ENCODE results near the gene FBRS. TPM values are rescaled to one million over a fixed set of nuclear protein-coding genes. Genes with fewer than 3 reads are reported as not detected.

The FBRS gene
- polyA plus RNA-seq, 1 experiment: 5.0 TPM

DNA sequence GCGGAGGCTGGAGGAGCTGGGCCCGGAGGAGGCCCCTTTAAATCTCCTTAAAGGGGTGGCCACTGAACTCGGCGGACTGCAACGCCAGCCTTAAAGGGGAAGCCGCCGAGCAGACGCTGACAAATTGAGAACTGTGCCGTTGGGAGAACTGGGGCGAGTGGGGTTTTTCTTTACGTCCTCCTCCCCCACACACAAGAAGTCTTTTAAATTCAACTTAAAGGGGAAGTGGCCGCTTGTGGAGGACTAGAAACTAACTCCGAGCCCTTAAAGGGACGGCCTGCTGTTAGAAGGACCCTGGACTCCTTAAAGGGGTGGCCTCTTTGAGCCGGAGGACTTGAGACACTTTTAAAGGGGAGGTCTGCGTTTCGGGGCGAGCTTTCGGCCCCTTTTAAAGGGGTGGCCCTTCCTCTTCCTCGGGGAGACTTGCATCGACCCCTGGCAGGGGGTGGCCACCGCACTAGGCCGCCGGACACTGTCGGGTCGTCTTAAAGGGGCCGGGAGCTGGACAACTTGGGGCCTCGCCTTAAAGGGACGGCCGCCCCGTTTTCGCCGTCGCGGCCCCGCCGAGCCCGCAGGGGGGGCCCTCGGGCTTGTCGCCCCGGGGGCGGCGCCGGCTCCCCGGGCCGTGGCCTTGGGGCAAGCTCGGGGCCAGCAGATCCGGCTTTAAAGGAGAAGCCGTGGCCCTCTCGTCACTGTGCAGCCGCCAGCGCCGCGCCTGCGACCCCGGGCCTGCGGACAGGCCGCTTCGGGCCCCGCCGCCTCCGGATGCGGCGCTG is 688 bp downstream of the FBRS start:
- ChIA-PET CTCF (interaction anchor here (0.9 to 1.5 kb wide), 4 partner anchors 35 to 38 kb away, joined by 3 to 6 read pairs (median 4); no protein-coding TSS in a partner anchor), POLR2A (interaction anchor here (0.6 to 1.9 kb wide), 15 partner anchors 9 to 1045 kb away, joined by 3 to 18 read pairs (median 4); partner anchors contain the start of genes CD2BP2 and PRR14)
- DNase-seq (ENCODE audit: low read depth, low spot score): peak; percentile 96
- H3K27me3 ChIP-seq (ENCODE audit: control insufficient read depth, insufficient read depth, low read length): no peaks in the 10 kb centered on the region
- no peak for TF ChIP-seq CTCF (IDR thresholded peaks at IDR 0.05; ENCODE audit: low read depth, low read length)
- peak overlapping the region; percentile 100 for H3K27ac ChIP-seq (ENCODE audit: low read depth, low read length)
- no peaks in the 10 kb centered on the region for H3K9me3 ChIP-seq (ENCODE audit: control insufficient read depth, insufficient read depth, low read length)
- peak overlapping the region; percentile 95 for H3K4me3 ChIP-seq (ENCODE audit: low read depth, low read length)

DNA sequence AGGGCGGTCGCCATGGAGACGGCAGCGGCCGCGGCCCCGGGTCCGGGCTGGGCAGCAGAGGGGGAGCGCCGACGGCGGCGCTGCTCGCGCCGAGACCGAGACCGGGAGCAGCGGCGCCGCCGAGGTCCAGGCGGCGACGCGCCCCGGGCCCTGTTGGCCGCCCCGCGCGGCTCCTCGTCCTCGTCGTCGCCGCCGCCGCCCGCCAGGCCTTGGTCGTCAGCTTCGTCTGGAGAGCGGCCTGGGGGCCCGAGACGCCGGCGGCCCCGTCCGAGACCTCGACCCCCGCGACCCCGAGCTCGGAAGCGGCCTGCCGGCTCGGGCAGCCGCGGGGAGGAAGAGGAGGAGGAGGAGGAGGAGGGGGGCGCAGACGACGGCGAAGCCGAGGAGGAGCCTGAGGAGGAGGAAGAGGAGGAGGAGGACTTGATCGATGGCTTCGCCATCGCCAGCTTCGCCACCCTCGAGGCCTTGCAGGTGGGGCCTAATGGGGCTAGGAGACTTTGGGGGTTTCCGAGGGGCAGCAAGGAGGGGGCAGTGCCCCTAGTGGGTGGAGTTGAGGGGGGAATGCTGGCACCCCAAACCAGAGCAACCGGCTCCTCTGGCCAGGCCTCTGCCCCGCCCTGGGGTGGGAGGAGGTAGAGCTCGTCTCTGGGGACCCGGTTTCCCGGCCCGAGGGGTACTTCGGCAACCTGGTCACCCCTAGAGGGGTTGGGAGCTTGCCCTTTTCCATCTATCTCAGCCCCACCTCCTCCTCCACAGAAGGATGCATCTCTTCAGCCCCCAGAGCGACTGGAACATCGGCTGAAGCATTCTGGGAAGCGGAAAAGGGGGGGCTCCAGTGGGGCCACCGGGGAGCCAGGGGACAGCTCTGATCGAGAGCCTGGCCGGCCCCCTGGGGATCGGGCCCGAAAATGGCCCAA is 1.5 kb downstream of the FBRS start:
- Histone ChIP-seq H3K27me3 (ENCODE audit: control insufficient read depth, insufficient read depth, low read length) (no peaks in the 10 kb centered on the region), H3K27ac (ENCODE audit: low read depth, low read length) (peak overlapping the region; percentile 75), H3K9me3 (ENCODE audit: control insufficient read depth, insufficient read depth, low read length) (no peaks in the 10 kb centered on the region), H3K4me3 (ENCODE audit: low read depth, low read length) (peak overlapping the region; percentile 95)
- ChIA-PET CTCF (interaction anchor here (1.0 to 1.5 kb wide), 2 partner anchors 34 to 37 kb away, joined by 5 to 6 read pairs; no protein-coding TSS in a partner anchor), POLR2A (interaction anchor here (0.6 to 1.9 kb wide), 8 partner anchors 9 to 1046 kb away, joined by 3 to 18 read pairs (median 4); partner anchors contain the start of genes CD2BP2, PRR14 and SRCAP)
- peak; percentile 22; the same call in 1 of the 2 replicates for TF ChIP-seq CTCF (IDR thresholded peaks at IDR 0.05; ENCODE audit: low read depth, low read length)
- DNase-seq (ENCODE audit: low read depth, low spot score): no peak

DNA sequence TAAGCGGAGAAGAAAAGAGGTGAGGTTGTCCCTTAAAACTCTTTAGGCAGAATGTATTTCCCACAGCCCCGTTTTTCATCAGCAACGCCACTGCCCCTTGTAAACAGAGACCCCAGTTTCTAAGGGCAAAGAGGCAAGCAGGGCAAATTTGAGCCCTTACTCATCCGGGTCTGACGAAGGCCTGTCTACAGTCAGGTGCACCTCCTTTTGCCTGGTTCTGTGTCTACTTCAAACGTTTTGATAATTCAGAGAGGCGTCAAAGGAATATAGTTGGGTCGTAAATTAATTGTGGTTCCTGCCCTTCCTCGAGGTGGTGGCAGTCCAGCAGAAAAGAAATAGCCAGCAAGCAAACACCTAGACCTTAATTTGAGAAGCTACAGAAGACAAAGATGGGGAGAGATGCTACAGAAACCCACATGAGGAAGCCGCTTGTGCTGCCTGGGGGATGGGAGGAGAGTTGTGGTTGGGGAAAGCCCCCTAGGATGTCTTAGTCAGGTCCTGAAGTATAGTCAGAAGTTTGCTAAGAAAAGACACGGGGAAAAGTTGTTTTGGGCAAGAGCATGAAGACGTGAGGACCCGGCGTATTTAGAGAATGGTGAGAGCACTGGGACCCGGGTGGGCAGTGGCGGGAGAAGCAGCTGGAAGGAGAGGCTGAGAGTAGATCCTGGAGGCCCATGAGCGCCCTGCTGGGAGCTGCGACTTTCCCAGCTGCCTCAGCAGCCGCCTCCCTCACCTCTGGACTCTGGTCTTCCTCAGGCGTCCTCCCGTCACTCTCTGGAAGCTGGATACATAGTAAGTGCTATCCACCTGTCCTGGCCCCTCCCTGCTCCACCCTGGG is 2.4 kb downstream of the FBRS start:
- peak overlapping the region; percentile 75 for H3K27ac ChIP-seq (ENCODE audit: low read depth, low read length)
- no peaks in the 10 kb centered on the region for H3K9me3 ChIP-seq (ENCODE audit: control insufficient read depth, insufficient read depth, low read length)
- TF ChIP-seq CTCF (IDR thresholded peaks at IDR 0.05; ENCODE audit: low read depth, low read length): no peak
- peak overlapping the region; percentile 95 for H3K4me3 ChIP-seq (ENCODE audit: low read depth, low read length)
- no peak for DNase-seq (ENCODE audit: low read depth, low spot score)
- H3K27me3 ChIP-seq (ENCODE audit: control insufficient read depth, insufficient read depth, low read length): no peaks in the 10 kb centered on the region
- ChIA-PET POLR2A (interaction anchor here (0.6 to 1.1 kb wide), 3 partner anchors 12 to 38 kb away, joined by 3 to 4 read pairs (median 3); partner anchors contain the start of gene SRCAP), CTCF (interaction anchor here (1.0 to 1.5 kb wide), 2 partner anchors 33 kb away, joined by 3 to 6 read pairs; no protein-coding TSS in a partner anchor)

- Histone ChIP-seq H3K27ac (ENCODE audit: low read depth, low read length) (no peak overlapping the region), H3K27me3 (ENCODE audit: control insufficient read depth, insufficient read depth, low read length) (no peaks in the 10 kb centered on the region), H3K9me3 (ENCODE audit: control insufficient read depth, insufficient read depth, low read length) (no peaks in the 10 kb centered on the region), H3K4me3 (ENCODE audit: low read depth, low read length) (no peak overlapping the region)
- CTCF ChIA-PET: no interaction called here
- DNase-seq (ENCODE audit: low read depth, low spot score): no peak
- POLR2A ChIA-PET: no interaction called here
- TF ChIP-seq CTCF (IDR thresholded peaks at IDR 0.05; ENCODE audit: low read depth, low read length): no peak
These were observed 4.2 kb downstream of the FBRS start for GRCh38 chr16:30662449-30662848.
